GM21423 (cell line): Measurements from ENCODE around the gene OPRL1.
"Not testable (repeated sequence)": the region's sequence is repeated elsewhere in the genome, so short reads cannot be mapped to it uniquely, and the experiment has no call there.

Experiments
- ATAC-seq: cut with Tn5 transposase; IDR thresholded peaks from one replicate; pipeline ENCODE4 v1.9.1; 2021; ENCODE audit warnings: mild to moderate bottlenecking, moderate library complexity; ENCODE audit not compliant: unreplicated experiment

Gene OPRL1

DNA sequence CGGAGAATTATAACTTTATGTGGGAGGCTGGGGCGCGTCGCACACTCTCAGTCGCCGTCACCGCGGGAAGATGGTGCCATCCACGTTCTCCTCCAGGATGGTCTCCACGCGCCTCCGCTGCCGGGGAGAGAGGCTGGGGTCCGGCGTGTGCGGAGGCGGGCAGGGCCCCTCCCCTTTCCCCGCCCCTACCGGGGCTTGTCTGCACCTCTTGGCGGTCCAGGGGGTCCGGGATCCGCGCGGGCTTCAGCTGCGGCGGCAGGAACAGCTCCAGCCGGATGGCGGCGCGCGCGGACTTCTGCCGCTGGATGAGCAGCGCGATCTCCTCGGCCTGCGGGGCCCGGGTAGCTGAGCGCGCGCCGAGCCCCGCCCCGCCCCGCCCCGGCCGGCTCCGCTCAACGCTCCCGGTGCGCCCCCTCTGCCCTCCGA, 3.5 kb downstream of the OPRL1 start:
- no peak for ATAC-seq

DNA sequence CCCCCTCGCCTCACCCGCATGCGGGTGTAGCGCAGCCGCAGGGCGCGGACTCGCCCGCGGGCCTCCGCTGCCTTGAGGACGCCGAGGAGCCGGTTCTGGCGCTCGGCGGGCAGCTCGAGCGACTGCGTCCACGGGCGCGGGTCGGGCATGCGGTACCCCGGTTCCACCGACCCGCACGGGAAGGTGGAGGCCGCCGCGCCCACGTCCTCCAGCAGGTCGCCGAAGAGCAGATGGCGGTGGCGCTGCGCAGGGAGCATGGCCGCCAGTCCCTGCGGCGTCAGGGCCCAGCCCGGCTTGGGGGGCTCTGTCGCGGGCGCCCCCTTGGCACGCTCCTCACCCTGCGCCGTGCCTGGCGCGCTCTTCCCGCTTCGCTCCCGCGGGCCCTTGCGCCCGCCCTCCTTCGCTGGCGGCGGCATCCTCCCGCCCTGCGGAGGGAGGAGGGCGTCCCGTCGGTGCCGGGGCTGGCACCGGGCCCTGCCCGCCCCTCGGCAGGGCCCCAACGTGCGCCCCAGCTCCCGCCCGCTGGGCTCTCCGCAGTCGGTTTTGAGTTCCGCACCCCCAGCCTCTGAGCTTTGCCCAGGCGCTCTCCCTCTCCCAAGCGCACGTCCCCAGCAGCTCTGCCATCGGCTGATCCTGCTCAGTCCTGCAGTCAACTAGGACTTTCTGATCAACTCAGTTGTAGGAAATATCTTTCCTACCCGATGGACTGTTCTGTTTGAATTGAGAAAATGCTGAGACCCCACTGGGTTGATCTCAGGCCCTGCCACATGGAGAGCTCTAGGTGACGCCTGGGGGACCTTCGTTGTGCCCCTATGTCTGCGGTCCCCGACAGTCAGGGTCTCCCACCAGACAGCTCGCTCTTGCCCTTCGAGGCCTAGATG, 4.2 kb downstream of the OPRL1 start, which contains the start of gene LKAAEAR1:
TSS of gene LKAAEAR1 (minus strand) at position 595 of the 881 bp plus-strand sequence. CDS start at position 416, 179 bp downstream.
- ATAC-seq, result no peak

DNA sequence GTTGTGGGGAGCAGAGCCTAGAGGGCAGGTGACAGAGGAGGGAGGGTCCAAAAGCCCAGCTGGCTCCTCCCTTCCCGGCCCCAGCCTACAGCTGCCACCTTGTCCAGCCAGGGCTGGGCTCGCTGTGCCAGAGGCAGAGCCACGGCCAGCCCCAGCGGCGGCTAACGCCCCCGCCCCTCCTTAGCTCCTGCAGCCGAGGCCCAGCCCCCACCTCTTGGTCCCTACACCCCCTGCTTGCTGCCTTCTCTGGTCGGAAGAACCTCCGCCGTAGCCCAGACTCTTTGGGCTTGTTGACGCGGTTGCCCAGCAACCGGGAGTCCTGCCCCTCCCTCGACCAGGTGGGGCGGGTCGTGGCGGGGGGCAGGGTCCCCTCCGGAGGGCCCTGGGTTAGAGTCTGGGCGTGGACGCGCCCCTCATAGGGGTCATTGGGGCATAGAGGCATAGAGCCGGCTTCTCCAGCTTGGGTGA, 4.8 kb downstream of the OPRL1 start:
- ATAC-seq, result no peak

DNA sequence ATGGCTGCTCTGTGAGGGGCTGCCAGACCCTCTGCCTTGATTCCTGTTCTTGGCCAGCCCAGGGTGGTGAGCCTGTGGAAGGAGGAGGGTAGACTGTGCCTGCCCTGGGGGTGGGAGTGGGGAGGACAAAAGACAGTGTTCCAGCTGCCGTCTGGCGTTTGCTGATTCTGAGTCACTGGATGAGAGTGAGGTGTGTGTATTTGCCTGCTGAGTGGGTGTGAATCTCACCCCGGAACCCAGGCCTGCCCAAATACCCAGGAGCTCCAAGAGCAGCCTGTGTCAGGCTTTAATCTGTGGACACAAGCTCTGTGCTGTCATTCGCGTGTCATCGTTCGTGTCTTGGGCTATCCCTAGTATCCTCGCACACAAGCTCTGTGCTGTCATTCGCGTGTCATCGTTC, 6.9 kb downstream of the OPRL1 start:
- no peak for ATAC-seq

DNA sequence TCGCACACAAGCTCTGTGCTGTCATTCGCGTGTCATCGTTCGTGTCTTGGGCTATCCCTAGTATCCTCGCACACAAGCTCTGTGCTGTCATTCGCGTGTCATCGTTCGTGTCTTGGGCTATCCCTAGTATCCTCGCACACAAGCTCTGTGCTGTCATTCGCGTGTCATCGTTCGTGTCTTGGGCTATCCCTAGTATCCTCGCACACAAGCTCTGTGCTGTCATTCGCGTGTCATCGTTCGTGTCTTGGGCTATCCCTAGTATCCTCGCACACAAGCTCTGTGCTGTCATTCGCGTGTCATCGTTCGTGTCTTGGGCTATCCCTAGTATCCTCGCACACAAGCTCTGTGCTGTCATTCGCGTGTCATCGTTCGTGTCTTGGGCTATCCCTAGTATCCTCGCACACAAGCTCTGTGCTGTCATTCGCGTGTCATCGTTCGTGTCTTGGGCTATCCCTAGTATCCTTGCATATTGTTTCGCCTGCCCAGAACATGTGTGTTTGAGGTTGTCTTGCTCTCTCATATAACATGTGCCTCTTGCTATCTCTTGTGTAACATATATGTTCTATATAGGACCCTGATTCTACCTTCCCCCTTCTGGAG, 7.4 kb downstream of the OPRL1 start:
- ATAC-seq, result not testable (repeated sequence)

DNA sequence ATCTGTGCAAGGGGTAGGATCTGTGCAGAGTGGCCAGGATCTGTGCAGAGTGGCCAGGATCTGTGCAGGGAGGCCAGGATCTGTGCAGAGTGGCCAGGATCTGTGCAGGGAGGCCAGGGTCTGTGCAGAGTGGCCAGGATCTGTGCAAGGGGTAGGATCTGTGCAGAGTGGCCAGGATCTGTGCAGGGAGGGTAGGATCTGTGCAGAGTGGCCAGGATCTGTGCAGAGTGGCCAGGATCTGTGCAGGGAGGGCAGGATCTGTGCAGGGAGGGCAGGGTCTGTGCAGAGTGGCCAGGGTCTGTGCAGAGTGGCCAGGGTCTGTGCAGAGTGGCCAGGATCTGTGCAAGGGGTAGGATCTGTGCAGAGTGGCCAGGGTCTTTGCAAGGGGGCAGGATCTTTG, 8.7 kb downstream of the OPRL1 start:
- not testable (repeated sequence) for ATAC-seq

DNA sequence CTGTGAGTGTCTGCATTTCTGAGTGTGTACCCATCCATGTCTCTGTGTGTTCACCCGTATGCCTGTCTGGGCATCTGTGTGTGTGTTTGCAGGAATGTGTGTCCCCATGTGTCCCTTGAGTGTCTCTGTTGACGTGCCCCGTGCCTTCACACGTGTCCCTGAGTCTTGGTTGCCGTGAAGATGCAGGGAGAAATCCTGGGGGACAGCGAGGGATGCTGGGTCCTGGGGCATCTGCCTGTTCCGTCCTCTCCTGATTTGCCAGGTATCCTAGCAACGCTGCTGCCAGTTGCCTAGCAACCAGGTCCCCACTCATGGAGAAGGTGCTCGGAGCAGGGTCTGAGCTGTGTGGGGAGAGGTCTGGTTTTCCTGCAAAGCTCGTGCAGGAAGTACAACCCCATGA, 10.3 kb downstream of the OPRL1 start:
- no peak for ATAC-seq

DNA sequence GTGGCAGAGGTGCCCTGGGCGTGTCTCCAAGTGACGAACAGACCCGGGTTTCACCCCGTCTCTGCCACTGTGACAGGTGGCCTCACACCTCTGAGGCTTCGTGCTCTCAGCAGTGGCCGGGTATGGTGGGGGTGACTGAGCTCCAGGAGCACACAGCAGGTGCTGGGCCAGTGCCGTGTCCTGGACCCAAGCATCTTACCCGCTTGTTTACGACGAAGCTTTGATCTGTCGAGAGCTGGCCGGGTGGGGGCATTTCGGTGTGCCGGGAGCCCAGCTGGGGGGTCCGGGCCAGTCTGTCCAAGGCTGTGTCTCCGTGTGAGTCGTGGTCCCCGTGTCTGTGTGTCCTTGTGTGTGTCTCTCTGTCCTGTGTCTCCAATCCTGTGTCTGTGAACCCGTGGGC, 11.5 kb downstream of the OPRL1 start:
- ATAC-seq, result no peak

DNA sequence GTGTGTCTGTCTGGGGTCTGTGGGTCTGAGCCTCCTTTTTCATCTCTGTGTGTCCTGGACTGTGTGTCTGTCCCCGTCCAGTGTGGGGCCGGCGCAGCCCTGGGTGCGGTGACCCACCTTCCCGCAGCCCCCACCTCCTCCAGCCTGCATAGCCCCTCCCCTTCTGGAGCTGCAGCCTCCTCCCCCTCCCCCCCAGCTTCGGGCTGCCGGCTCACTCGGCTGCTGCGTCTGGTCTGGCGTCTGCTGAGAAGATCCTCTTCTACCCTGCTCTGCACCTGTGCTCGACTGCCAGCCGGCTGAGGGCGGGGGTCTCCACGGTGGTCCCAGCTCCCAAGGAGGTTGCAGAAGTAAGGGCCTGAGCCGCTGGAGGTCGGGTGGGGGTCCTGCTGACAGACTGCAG, 11.9 kb downstream of the OPRL1 start:
- no peak for ATAC-seq

DNA sequence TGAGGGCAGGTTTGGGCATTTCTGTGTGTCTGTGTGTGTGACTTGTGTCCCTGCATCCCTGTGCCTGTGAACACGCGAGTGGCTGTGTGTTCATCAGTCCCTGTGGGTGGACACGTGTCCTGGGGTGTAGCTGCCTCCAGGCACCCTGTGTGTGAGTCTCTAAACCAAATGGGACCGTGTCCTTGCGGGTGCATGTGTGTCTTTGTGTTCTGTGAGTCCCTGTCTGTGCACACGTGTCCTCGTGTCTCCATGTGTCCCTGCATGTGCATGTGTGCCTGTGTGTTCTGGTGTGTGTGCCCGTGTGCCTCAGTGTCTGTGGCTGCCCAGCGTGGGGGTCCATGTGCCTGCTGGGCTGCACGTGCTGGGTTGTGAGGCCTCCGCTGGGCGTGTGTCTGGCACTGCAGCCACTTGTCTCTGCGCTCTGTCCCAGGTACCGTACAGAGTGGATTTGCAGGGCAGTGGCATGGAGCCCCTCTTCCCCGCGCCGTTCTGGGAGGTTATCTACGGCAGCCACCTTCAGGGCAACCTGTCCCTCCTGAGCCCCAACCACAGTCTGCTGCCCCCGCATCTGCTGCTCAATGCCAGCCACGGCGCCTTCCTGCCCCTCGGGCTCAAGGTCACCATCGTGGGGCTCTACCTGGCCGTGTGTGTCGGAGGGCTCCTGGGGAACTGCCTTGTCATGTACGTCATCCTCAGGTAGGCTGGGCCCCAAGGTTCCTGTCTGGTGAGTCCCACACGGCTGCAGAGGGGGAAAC, 12.6 kb downstream of the OPRL1 start:
- ATAC-seq, result no peak

DNA sequence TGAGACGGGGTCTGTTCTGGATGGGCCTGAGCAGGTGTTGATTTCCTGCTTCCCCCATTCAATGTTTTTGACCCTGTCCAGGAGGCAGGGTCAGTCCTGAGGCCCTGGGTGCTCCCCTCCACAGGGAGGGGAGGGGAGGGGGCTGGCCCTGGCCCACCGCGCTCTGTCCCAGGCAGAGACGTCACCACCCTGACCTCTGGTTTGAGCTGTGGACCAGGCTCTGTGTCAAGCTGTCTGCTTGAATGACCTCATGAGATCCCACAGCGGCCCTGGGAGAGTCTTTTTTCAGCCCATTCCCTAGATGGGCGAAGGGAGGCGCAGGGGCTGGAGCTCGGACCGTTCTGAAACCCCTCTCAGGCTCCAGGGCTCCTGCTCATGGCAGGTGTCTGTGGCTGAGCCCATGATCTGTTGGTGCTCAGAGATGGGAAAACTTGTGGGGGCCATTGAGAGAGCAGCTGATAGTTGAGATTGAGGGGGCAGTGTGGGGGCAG, 13.2 kb downstream of the OPRL1 start:
- ATAC-seq, result no peak

DNA sequence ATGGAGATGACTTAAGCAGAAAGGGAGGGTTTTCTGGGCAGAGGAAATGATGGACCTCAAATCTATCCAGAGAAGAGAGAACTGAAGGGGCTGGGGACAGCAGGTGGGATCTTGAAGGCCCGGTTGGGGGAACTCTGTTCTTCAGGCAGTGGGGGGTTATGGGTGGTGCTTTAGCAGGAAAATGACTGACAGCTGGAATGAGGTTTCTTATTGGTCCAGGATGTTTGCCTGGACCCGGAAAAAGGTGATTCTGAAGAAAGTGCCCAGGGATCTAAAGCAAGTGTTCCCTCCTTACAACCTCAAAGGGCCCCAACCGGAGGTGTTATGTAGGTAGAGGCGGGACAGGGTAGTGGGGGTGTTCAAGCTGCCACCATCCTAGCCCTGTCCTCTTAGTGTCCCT, 15.6 kb downstream of the OPRL1 start:
- no peak for ATAC-seq

DNA sequence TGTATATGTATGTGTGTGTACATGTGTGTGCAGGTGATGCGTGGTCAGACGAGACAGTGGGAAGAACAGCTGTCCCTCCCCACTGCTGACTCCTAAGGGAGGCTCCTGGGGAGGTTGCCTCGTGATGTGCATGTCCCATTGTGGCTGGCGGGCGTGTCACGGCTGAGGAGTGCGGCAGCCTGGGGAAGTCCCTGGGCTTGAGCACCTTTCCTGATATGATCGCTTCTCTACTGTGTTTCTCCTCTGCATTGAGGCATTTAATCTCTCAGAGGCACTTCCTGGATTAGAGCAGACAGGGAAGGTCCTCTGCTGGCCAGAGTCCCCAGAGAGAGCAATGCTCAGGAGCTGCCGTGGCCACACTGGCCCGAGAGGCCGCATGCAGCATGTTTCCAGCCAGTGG, 16.0 kb downstream of the OPRL1 start:
- no peak for ATAC-seq

DNA sequence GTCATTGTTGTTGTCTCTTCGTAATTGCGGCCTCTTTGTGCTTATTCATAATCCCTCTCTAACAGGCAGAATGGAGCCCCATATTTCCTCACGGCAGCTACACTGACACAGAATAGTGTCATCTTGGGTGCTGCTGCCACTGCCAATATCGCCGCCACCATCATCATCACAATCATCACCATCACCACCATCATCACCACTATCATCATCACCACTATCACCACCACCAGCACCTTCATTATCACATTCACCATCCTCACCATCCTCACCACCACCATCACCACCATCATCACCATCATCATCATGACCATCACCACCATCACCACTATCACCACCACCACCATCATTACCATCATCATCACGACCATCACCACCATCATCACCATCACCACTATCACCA, 16.7 kb downstream of the OPRL1 start:
- ATAC-seq, result no peak

DNA sequence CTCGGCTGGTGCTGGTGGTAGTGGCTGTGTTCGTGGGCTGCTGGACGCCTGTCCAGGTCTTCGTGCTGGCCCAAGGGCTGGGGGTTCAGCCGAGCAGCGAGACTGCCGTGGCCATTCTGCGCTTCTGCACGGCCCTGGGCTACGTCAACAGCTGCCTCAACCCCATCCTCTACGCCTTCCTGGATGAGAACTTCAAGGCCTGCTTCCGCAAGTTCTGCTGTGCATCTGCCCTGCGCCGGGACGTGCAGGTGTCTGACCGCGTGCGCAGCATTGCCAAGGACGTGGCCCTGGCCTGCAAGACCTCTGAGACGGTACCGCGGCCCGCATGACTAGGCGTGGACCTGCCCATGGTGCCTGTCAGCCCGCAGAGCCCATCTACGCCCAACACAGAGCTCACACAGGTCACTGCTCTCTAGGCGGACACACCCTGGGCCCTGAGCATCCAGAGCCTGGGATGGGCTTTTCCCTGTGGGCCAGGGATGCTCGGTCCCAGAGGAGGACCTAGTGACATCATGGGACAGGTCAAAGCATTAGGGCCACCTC, 18.7 kb downstream of the OPRL1 start:
- no peak for ATAC-seq

DNA sequence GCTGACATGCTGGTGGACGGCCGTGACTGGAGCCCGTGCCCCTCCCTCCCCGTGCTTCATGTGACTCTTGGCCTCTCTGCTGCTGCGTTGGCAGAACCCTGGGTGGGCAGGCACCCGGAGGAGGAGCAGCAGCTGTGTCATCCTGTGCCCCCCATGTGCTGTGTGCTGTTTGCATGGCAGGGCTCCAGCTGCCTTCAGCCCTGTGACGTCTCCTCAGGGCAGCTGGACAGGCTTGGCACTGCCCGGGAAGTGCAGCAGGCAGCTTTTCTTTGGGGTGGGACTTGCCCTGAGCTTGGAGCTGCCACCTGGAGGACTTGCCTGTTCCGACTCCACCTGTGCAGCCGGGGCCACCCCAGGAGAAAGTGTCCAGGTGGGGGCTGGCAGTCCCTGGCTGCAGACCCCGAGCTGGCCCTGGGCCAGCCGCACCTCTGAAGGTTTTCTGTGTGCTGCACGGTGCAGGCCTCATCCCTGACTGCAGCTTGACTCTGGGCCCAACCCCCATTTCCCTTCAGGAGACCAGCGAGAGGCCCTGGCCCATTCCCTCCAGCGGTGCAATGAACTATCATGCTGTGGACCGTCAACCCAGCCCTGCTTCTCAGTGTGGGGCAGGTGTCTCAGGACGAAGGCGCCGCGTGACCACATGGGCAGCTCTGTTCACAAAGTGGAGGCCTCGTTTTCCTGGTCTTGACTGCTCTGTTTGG, 19.4 kb downstream of the OPRL1 start:
- no peak for ATAC-seq

DNA sequence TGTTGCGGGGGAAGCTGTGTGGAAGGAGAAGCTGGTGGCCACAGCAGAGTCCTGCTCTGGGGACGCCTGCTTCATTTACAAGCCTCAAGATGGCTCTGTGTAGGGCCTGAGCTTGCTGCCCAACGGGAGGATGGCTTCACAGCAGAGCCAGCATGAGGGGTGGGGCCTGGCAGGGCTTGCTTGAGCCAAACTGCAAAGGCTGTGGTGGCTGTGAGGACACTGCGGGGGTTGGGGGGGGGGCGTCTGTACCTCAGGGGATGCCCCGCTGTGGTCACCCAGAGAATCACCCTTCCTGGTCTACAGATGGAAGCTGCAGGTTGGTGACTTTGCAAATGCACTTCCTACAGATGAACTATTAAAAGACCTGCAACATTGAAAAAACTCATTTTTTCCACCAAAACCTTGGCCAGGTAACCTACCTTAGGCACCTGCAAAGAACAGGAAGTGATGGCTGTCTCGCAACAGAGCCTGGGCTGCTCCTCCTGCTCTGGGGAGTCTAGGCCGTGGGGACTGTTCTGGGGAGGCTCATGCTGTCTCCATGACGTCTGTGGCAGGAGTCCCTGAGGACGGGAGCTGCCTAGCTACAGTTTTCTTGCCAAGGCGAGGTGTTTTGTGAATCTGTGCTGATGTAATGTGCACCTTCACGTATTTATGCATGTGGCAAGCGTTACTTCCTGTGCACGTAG, 20.1 kb downstream of the OPRL1 start:
- no peak for ATAC-seq

DNA sequence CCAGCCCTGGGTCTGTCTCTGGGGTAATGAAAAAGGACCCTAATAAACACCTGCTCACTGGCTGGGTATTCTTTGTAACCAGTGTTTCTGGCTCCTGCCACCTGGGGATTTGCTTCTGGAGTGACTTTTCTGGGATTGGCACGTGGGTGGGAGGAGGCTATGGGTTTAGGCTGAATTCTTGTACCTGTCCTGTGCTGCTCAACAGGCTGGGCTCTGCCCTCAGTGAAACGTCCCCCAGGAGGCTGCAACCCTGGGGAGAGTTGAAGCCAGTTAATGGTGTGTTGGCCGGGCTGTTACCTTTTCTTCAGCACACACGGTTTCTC, 20.6 kb downstream of the OPRL1 start:
- ATAC-seq, result no peak

DNA sequence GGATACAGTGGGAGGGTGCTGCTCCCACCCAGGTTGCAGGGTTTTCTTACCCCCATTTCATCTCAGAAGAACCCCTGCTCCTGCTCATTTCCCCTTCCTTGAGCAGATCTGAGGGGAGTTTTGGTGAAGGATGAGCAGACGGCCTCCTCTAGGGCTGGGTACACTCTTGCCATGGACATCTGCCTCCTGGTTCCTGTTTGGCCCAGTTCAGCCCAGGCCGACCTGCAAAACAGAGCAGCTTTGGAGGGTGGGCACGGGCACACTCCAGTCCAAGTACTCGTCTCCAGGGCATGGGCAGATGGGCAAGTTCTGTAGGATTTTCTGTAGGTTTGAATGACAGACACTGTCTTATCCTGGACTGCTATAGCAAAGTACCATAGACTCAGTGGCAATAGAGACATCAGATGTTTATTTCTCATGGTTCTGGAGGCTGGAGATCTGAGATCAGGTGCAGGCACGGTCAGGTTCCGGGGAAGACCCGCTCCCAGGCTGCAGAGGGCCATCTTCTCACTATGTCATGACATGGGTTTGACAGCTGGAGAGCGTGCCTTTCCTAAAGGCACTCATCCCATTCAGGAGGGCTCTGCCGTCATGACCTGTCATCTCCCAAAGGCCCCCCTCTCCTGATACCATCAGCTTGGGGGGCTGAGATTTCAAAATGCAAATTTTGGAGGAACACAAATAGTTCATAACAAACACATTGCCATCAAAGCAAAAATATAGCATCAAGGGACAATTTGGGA, 21.2 kb downstream of the OPRL1 start:
- ATAC-seq, result no peak
